ENCODE data around the gene PRG2.

DNA sequence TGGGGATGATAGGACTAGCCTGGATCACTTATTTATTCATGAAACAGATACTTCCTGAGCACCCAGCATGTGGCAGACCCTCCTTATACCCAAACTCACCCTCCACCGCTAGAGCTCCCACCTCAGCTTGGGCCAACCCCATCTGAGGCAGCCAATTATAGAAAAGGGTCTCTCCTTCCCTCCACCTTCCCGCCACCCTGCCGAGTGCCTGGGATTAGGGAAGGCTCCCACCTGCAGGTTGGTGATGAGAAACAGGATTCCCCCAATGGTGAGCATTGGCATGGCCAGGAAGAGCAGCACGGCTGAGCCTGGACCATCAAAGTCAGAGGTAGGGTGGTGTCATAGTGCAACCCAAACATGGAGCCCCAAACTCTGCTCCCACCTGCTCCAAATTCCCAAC lies 30.6 kb upstream of the PRG2 start:
- TF ChIP-seq CTCF (IDR thresholded peaks at IDR 0.05; ENCODE audit: insufficient read depth, low read length, poor library complexity, severe bottlenecking), result no peak
- TF ChIP-seq EZH2phosphoT487 (conservative IDR thresholded peaks at IDR 0.05; ENCODE audit: low read length), result no peak
